Gastrocnemius medialis (tissue), 4 donors: ENCODE results near the gene LARGE1. TPM values are rescaled to one million over a fixed set of nuclear protein-coding genes. Genes with fewer than 3 reads are reported as not detected.

ENCODE experiments used
- ATAC-seq, 2 donors: fragments of 150-250 bp; one replicate each; pipeline ENCODE4 v1.9.1; 2016
- DNase-seq, 2 donors: peaks; one replicate each; pipeline ENCODE4 v3.0.0-alpha.2; 2019
- H3K27ac ChIP-seq, 4 donors: fragments of 200-600 bp; sonication (generic); 1 replicate in 1 of 4; 2 replicates in 3 of 4; pipeline ENCODE4 v1.5.1; 2016 to 2018; ENCODE audit warnings: mild to moderate bottlenecking in 2 of 4, moderate library complexity in 1 of 4
- H3K27me3 ChIP-seq, 3 donors: fragments of 200-600 bp; sonication (generic) in 2 of 3; 1 replicate in 1 of 3; 2 replicates in 2 of 3; pipeline versions ENCODE4 v1.5.1 to v1.6.0; 2016 to 2019; ENCODE audit warnings: mild to moderate bottlenecking in 1 of 3, moderate library complexity in 1 of 3
- H3K36me3 ChIP-seq, 2 donors: fragments of 200-600 bp; sonication (generic) in 1 of 2; one replicate each; pipeline ENCODE4 v1.5.1; 2017 to 2018
- H3K4me1 ChIP-seq, 2 donors: fragments of 200-600 bp; sonication (generic) in 1 of 2; one replicate each; pipeline ENCODE4 v1.5.1; 2016 to 2017; ENCODE audit warnings: mild to moderate bottlenecking in 2 of 2
- H3K4me3 ChIP-seq, 4 donors: fragments of 200-600 bp; sonication (generic) in 3 of 4; 1 replicate in 1 of 4; 2 replicates in 3 of 4; pipeline ENCODE4 v1.5.1; 2016 to 2019; ENCODE audit warnings: mild to moderate bottlenecking in 2 of 4
- H3K9me3 ChIP-seq, 3 donors: fragments of 200-600 bp; sonication (generic) in 2 of 3; 1 replicate in 1 of 3; 2 replicates in 2 of 3; pipeline ENCODE4 v1.5.1; 2016 to 2019
- CTCF ChIP-seq, 5 experiments: fragments of 450-650 bp in 3 of 5; fragments of 200-600 bp in 2 of 5; sonication (generic) in 2 of 5; IDR thresholded peaks in 4 of 5; conservative IDR thresholded peaks in 1 of 5; 1 replicate in 4 of 5; 2 replicates in 1 of 5; pipeline ENCODE4 v1.5.1; 2016 to 2019; ENCODE audit warnings: antibody characterized with exemption in 5 of 5, mild to moderate bottlenecking in 3 of 5, moderate library complexity in 3 of 5
- POLR2A ChIP-seq, 2 donors: fragments of 450-650 bp; IDR thresholded peaks; one replicate each; pipeline ENCODE4 v1.6.1; 2017; ENCODE audit warnings: antibody characterized with exemption in 2 of 2, mild to moderate bottlenecking in 2 of 2, moderate library complexity in 2 of 2
- in situ Hi-C, 4 donors: fragments of 200-750 bp; cut with MboI; loops; one replicate each; pipeline versions ENCODE4 v1.15.0 to v1.8.0; 2017; ENCODE audit warnings: low sequenced_read_pairs in 4 of 4
- intact Hi-C: fragments of 100-400 bp; cut with DNase I; formaldehyde crosslinking; loops from one replicate; pipeline ENCODE4 v1.15.1; 2023; ENCODE audit warnings: low total_unique reads
- total RNA-seq, 4 donors: library from RNA; depleted of rRNA; stranded (reverse); fragments of >200 nt; gene quantifications; one replicate each; pipeline versions ENCODE4 v1.1.0 to v1.2.3, GENCODE V29; 2016

Gene LARGE1
- total RNA-seq, 4 donors from 2014 or later: 48.5 to 91.0 (median 68.4) TPM

- H3K27me3 ChIP-seq: no peaks in the 10 kb centered on the region
- TF ChIP-seq CTCF (IDR thresholded peaks at IDR 0.05 in 4 of 5, conservative IDR thresholded peaks at IDR 0.05 in 1 of 5) (no peak), POLR2A (IDR thresholded peaks at IDR 0.05) (no peak)
- in situ Hi-C loops: loop anchor here in 1 of 4 donors (25.0 kb wide), 1 partner anchor 287 kb away; no protein-coding TSS in a partner anchor
- no peaks in the 10 kb centered on the region for H3K9me3 ChIP-seq
- no peak overlapping the region for H3K27ac ChIP-seq
- no peaks in the 10 kb centered on the region for H3K36me3 ChIP-seq
- intact Hi-C loops: no loop called here
- no peaks in the 10 kb centered on the region for H3K4me1 ChIP-seq
- ATAC-seq (no peak), DNase-seq (no peak)
- no peak overlapping the region for H3K4me3 ChIP-seq
Measured at GRCh38 chr22:33598821-33599220, 321.5 kb downstream of the LARGE1 start.

GRCh38 chr22:33597274-33597985 lies 322.8 kb downstream of the LARGE1 start:
- in situ Hi-C loops: loop anchor here in 1 of 4 donors (25.0 kb wide), 1 partner anchor 285 kb away; no protein-coding TSS in a partner anchor
- DNase-seq: no peak
- no peaks in the 10 kb centered on the region for H3K36me3 ChIP-seq
- ATAC-seq: no peak
- H3K9me3 ChIP-seq: no peaks in the 10 kb centered on the region
- H3K4me3 ChIP-seq: no peak overlapping the region
- no peak for TF ChIP-seq POLR2A (IDR thresholded peaks at IDR 0.05)
- no peak for TF ChIP-seq CTCF (IDR thresholded peaks at IDR 0.05 in 4 of 5, conservative IDR thresholded peaks at IDR 0.05 in 1 of 5)
- H3K4me1 ChIP-seq: no peaks in the 10 kb centered on the region
- H3K27ac ChIP-seq: no peak overlapping the region
- intact Hi-C loops: no loop called here
- no peaks in the 10 kb centered on the region for H3K27me3 ChIP-seq

GRCh38 chr22:33593818-33594217 lies 326.5 kb downstream of the LARGE1 start:
- Histone ChIP-seq H3K27me3 (no peaks in the 10 kb centered on the region), H3K27ac (no peak overlapping the region), H3K4me1 (no peaks in the 10 kb centered on the region), H3K36me3 (no peaks in the 10 kb centered on the region), H3K9me3 (no peaks in the 10 kb centered on the region), H3K4me3 (no peak overlapping the region)
- DNase-seq (no peak), ATAC-seq (no peak)
- in situ Hi-C loops (loop anchor here in 1 of 4 donors (25.0 kb wide), 1 partner anchor 282 kb away; no protein-coding TSS in a partner anchor), intact Hi-C loops (no loop called here)
- TF ChIP-seq CTCF (IDR thresholded peaks at IDR 0.05 in 4 of 5, conservative IDR thresholded peaks at IDR 0.05 in 1 of 5) (no peak), POLR2A (IDR thresholded peaks at IDR 0.05) (no peak)

- no peak for TF ChIP-seq CTCF (IDR thresholded peaks at IDR 0.05 in 4 of 5, conservative IDR thresholded peaks at IDR 0.05 in 1 of 5)
- no peak for TF ChIP-seq POLR2A (IDR thresholded peaks at IDR 0.05)
- in situ Hi-C loops: loop anchor here in 1 of 4 donors (25.0 kb wide), 1 partner anchor 280 kb away; no protein-coding TSS in a partner anchor
- H3K36me3 ChIP-seq: no peaks in the 10 kb centered on the region
- H3K27me3 ChIP-seq: no peaks in the 10 kb centered on the region
- no peaks in the 10 kb centered on the region for H3K9me3 ChIP-seq
- H3K4me3 ChIP-seq: no peak overlapping the region
- DNase-seq: no peak
- ATAC-seq: no peak
- intact Hi-C loops: no loop called here
- H3K4me1 ChIP-seq: no peaks in the 10 kb centered on the region
- no peak overlapping the region for H3K27ac ChIP-seq
Measured at GRCh38 chr22:33591946-33592345, 328.3 kb downstream of the LARGE1 start.
